GM19452 (cell line): ENCODE measurements around the gene CDH4.
"Not testable (repeated sequence)": the region's sequence is repeated elsewhere in the genome, so short reads cannot be mapped to it uniquely, and the experiment has no call there.

Experiments
- ATAC-seq: cut with Tn5 transposase; IDR thresholded peaks from one replicate; pipeline ENCODE4 v1.9.1; 2021; ENCODE audit not compliant: unreplicated experiment

Gene CDH4

DNA sequence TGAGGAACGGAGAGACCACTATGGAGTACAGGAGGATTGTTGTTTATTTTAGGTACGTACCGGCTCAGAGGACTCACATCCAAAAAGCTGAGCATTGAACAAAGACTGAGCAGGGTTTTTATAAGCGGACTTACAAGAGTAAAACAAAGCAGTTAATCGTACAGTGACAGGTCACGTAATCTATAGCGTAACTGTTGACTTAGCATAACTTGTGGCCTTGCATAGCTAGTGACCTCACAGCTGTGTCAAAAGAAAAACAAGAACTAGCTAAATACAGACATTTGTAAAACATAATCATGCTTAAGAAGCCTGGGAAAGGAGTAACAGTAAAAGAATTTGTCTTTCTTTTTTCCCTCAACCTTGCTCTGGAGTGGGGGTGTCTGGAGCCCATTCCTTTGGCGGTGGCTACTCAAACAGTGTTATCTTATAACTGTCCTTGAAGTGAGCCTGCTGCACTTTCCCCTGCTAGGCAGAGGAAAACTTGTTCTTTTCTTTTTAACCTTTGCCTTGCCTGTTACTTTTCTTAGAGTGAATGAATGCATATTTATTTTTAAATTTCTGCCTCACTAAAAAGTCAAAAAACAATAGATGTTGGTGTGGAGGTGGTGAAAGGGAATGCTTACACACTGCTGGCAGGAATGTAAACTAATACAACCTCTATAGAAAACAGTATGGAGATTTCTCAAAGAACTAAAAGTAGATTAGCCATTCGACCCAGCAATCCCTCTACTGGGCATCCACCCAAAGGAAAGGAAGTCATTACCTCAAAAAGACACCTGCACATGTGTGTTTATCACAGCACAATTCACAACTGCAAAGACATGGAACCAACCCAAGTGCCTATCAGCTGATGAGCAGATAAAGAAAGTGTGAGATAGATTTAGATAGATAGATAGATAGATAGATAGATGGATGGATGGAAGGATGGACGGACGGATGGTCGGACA lies 704.6 kb downstream of the CDH4 start:
- no peak for ATAC-seq

DNA sequence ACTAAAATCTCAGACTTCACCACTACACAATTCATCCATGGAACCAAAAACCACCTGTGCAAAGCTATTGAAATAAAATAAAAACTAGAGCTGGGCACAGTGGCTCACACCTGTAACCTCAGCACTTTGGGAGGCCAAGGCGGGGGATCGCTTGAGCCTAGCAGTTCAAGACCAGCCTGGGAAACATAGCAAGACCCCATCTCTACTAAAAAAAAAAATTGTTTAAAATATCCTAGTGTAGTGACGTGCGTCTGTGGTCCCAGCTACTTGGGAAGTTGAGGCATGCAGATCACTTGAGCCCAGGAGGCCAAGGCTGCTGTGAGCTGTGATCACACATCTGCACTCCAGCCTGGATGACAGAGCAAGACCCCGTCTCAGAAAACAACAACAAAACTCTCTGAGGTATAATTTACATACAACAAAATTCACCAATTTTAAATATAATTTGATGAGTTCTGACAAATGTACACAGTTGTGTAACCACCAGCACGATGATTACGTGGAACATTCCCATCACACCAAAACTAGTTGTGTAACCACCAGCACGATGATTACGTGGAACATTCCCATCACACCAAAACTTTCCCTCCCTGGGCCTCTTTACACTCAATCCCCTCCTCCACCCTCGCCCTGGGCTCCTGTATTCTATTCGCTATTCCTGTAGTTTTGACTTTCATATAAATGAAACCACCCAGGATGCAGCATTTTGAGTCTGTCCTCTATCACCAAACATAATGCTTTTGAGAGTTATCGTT lies 706.1 kb downstream of the CDH4 start:
- no peak for ATAC-seq

DNA sequence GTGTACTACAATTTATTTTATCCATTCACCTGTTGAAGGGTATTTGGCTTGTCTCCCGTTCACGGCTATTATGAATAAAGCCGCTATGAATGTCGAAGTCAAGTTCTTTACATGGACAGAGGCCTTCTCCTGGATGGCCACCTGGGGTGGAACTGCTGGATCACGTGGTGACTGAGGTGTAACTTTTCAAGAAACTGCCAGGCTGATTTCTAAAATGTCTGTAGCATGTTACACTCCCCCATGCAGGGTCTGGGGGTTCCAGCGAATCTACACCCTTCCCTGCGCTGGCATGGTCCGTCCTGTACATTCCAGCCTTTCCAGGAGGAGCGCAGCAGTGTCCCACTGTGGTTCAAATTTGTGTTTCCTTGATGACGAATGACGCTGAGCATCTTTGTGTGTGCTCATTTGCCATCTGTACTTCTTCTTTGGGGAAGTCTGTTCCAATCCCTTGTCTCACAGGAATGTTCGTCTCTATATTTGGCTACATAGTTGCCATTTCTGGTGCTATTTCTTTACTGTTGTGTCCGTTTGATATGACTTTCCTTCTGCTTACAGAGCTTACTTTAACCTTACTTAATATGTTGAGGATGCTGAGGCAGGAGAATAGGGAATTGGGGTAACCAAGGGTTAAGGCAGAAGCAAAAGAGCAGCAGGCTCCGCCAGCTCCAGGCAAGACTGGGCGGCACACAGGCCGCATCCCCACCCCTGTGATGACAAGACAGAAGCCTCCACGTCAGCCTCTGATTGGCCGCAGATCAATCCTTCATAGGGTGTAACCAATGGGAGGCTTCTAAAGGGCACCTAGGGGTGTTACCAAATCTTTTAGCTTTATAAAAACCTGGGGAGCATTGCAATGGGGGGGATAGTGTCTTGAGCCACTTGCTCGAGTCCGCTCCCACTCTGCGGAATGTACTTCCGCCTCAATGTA lies 707.0 kb downstream of the CDH4 start:
- ATAC-seq, result no peak

DNA sequence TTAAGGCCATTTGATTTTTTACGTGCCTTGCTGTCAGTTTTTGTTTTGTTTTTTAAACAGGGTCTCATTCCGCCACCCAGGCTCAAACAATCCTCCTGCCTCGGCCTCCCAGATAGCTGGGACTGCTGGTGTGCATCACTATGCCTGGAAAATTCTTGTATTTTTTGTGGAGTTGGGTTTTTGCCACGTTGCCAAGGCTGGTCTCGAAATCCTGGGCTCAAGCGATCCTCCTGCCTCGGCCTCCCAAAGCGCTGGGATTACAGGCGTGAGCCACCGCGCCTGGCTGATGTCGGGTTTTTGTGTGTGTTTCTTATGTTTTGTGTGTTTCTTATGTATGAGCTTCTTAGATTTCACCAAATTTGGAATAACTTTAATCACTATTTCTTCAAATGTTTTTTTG lies 708.8 kb downstream of the CDH4 start:
- ATAC-seq, result no peak

DNA sequence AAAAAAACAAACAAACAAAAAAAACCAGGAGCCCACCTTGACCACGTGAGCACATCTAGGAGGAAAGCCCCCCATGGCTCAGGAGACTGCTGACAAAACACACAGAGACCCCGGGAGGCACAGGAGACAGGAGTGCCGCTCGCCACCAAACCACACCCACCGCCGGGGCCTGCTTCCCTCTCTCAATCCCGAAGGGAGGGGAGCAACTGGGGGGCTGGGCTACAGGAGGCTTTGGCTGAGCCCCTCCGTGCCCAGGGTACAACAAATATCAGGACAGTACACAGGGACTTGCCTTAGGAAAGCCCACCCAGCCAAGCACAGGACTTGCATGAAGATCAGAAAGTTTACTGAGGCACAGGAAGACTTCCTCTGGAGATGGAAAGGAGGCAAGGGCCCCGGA lies 711.1 kb downstream of the CDH4 start:
- ATAC-seq, result no peak

DNA sequence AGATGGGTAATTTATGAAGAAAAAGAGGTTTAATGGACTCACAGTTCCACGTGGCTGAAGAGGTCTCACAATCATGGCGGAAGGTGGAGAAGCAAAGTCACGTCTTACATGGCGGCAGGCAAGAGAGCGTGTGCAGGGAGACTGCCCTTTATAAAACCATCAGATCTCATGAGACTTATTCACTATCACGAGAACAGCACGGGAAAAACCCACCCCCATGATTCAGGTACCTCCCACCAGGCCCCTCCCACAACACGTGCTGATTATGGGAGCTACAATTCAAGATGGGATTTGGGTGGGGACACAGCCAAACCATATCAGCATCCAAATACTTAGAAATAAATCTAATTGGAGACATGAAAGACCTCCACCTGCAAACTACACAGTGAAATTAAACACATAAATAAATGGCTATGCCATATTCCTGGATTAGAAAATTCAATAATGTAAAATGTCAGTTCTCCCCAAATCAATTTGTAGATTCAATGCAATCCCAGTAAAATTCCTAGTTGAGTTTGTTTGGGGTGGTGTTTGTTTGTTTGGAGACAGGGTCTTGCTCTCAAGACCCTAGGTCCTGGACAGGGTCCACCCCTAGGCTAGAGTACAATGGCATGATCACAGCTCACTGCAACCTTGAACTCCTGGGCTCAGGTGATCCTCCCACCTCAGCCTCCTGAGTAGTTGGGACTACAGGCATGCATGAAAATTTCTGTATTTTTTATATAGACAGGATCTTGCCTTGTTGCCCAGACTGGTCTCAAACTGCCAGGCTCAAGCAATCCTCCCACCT lies 712.0 kb downstream of the CDH4 start:
- no peak for ATAC-seq

DNA sequence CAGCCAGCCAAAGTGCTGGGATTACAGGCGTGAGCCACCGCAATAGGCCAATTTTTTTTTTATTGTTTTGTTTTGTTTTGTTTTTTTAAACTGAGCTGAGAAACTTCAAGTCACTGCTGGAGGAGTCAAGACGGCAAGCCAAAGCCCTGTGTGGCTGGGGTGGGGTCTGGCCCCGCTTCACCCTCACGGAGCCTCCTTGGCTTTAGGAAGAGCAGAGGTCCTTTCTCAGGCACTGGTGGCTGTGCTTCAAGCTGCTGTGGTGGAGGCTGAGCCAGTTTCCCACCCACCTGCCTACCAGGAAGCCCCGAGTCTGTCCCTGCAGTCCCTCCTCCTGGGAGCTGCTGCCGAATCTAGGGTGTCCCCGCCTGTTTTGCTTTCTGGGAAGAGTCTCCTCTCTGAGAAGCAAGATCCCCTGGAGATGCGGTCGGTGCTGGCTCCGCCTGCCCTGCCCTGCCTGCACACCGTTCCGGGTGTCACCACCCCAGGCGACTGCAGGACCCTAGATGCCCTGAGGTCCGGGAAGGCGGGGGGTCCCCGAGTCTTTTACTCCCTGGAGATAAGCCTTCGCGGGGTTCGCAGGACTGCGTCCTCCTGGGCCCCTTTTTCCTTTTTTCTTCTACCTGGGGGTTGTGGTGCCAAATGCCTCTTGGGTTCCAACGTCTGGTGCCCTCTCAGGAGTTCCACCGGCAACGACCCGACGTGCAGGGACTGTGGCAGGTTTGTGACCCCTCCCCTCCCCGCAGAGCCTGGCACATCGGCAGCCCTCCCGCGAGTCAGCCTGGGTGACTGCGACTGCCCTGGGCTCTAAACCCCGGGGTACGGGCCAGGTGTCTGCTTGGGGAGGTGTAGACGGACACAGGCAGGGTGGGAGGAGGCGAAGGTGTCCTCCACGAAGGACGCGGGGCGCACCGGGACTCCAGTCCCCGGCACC lies 712.9 kb downstream of the CDH4 start:
- no peak for ATAC-seq

DNA sequence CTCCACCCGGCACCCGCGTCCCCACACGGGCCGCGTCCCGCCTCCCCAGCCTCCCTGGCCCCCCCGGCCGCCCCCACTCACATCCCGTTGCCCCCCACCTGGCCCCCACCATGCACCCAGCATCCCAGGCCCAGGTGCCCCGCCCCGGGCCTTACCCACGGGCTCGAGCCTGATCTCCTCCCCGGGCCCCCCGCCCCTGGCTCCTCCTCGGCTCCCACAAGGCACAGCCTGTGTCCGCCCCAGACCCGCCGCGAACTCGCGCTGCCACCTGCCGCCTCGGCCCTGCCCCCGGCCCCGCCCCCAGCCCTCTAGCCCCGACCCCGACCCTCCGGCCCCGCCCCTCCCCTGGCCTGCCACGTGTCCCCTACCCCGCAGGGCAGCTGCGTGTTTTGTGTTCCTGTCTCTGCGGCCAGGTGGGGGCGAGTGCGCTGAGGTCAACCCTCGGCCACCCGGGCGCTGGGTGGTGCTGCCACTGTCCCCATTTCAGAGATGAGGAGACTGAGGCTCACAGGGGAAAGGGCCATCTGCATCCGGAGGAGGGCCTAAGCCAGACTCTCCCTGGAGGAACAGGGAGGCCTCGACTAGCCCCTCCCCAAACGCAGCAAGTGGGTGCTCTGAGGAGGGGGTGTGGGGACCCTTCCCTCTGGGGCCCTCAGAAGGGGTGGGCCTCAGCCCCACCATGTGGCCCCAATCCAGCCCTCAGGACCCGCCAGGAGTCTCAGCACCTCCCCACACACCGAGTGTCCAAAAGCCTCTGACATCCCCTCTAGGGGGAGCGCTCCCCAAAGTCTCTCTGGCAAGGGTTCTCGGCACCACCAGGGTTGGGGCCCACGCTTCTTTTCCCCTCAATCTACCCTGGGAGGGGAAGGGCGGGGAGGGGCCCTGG lies 713.8 kb downstream of the CDH4 start:
- ATAC-seq, result no peak

DNA sequence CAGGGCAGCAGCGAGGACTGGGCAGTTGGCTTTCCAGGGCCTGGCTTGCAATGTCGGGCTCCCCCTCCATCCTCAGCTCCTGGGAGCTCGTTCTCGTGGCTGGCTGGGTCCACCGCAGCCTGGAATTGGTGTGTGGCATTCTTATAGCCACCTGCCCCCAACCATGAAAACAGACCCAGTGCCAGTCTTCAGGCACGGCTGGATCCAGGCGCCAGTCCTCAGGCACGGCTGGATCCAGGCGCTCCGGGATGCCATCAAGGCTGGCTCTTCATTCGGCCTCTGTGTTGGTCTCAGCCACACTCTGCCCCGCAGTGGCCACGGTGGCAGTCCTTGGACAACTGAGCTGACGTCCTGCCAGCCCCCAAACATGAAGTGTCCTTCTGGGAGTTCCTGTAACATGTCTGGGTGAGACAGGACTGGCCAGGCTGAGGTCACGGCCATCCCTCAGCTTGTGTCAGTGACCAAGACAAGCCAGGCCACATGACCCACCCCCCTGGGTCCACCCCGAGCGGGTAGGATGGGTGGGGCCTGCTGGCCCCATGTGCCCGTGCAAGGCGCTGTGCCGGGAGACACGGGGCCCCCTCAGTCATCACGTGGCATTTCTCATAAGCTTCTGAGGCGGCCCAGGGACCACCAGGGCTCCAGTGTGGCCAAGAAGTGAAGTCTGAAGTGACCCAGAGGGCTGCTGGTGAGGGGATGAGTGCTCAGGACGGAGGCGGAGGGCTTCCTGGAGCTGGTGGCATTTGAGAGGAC lies 714.6 kb downstream of the CDH4 start:
- ATAC-seq, result no peak

DNA sequence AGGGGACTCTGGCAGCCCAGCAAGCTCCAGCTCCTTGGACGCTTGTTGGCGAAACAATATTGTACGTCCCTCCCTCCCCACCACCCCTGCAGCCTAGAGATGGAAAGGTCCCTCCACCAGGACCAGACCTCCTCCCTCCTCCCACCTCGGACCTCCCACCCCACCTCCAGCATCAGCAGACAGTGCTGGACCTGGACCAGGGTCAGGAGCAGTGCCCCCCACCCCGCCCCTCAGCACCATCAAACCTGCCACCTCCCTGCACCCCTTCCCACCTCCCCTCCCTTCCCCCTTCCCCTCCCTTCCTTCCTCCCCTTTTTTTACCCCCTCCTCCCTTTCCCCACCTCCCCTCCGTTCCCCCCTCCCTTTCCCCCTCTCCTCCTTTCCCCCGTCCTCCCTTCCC lies 715.2 kb downstream of the CDH4 start:
- no peak for ATAC-seq

DNA sequence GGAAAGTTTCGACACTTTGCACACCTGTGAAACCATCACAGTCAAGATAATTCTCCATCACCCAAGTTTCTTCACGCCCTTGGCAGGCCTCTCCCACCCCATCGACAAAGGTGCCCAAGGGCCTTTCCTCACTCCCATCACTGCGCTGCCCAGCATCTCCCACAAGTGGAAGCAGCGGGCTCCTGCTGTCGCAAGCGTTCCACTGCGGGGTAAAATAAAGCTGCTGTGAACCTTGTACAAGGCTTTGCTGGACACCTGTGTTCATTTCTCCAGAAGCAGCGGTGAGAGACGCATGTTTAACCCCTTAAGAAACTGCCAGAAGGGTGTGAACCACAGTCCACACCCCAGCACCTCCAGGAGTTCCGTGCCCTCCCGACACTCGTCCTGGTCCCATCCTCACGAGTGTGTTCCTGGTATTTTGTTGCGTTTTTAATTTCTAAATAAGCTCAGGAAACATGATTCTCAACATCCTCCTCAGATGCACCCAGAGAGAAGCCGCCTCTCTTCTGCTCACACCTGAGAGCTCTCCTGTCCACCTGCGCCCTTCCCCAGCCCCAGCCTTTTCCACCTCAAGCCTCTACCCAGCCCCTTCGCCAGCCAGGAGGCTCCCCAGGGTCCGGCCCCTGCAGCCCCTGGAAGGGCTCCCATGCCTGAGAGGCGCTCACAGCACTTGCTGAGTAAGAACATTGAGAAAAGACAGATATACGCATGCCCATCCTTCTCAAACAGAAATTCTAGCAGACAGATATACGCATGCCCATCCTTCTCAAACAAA lies 716.2 kb downstream of the CDH4 start:
- no peak for ATAC-seq

DNA sequence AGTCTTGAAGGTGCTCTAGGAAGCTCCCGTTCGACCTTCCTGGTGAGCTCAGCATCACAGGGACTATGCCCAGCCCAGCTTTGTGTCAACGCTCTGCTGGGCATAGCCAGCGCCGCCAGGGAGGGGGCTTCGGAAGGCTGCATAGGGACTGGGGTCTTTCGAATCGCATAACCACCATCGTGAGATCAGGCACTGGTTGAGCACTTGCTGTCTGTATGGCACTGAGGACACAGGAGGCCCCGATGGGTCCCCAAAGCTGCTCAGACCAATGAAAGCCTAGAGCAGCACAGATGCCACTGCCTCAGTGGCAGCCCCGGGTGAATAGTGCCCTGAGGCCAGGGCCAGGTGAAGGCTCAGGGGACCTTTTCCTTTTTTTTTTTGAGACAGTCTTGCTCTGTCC lies 716.9 kb downstream of the CDH4 start:
- ATAC-seq, result no peak

DNA sequence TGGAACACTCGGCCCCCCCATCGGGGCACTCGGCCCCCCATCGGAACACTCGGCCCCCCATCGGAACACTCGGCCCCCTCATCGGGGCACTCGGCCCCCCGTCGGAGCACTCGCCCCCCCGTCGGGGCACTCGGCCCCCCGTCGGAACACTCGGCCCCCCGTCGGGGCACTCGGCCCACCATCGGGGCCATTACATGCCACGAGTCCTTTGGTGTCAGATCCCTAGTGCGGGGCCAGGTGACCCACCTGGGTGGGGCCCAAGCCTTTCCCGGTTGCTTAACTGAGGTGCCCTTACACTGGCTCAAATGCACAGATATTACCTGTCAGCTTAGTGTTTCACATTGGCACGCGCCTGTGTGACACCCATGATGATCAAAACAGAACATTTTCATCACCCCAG lies 717.7 kb downstream of the CDH4 start:
- no peak for ATAC-seq

DNA sequence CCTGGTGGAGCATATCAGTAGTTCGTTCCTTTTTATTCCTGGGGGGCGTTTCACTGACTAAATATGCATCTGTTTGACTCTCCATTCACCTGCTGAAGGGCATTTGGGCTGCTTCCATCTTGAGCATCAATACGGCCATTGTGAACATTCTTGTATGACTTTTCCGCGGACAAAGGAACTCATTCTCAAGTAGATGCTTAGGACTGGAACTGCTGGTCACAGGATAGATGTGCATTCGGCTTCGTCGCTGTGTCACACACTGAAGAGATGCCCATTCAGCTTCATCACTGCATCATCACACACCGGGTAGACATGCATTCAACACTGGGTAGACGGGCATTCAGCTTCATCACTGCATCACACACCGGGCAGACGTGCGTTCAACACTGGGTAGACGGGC lies 718.3 kb downstream of the CDH4 start:
- no peak for ATAC-seq

DNA sequence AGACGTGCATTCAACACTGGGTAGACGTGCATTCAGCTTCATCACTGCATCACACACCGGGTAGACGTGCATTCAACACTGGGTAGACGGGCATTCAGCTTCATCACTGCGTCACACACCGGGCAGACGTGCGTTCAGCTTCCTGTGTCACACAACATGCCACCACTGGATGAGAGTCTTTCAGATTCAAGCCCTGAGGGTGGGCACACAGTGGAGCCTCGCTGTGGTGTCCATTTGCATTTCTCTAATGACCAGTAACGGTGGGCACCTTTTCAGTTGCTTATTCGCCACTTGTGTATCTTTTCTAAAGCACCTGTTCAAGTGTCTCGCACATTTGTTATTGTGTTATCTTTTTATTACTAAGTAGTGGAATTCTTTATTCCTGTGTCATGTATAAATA lies 719.5 kb downstream of the CDH4 start:
- not testable (repeated sequence) for ATAC-seq

DNA sequence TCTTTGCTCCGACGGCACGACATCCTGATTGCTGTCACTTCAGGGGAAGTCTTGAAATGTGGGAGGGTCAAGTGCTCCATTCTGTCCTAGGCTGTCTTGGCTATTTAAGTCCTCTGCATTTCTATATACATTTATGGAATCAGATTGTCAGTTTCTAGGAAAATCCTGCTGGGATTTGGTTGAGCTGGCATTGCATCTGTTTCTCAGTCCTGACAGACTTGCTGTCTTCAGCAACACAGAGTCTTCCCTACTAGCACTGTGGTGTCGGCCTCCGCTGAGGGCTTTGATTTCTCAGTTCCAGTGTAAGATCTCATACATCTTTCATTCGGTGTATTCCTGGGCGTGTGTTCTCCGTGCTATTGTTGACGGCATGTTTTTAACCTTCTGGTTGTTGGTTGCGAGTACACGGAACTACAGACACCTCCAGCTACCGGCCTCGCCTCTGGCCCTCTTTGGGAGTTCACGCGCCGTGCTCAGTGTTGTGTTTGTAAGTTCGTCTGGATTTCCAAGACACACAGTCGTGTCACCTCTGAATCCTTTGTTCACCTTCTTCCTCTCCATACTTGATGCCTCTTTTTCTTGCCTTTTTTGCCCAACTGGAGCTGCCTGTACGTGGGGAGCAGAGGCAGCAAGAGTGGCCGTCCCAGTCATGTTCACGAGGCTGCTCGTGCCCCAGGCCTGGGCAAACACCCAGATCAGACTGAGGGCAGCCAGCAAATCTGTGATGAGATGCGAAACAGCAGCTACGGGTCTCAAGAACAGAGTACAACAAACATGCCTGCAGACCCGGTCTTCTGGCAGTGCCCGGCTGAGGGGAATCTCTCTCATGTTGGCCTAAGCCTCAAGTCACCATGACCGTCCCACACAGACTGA lies 720.8 kb downstream of the CDH4 start:
- ATAC-seq, result no peak
